ENCODE measurements around the gene EPS8L2.

The EPS8L2 gene

GRCh38 chr11:745428-745827, 39.4 kb downstream of the EPS8L2 start:
- no peak for TF ChIP-seq CTCF (IDR thresholded peaks at IDR 0.05)
- H3K4me1 ChIP-seq (ENCODE audit: control insufficient read depth in 1 of 2, insufficient read depth in 1 of 2, low read depth in 1 of 2, low read length in 1 of 2) = peaks cover 39 to 45% of the 10 kb centered on the region in 2 experiments
- H3K4me3 ChIP-seq (ENCODE audit: low read depth in 1 of 2, low read length in 1 of 2) = no peak overlapping the region
- no peaks in the 10 kb centered on the region for H3K9me3 ChIP-seq
- H3K27ac ChIP-seq = peak overlapping the region; percentile 98
- H3K36me3 ChIP-seq = peaks cover under 1% of the 10 kb centered on the region
- no peaks in the 10 kb centered on the region for H3K27me3 ChIP-seq

GRCh38 chr11:746289-747157, 40.5 kb downstream of the EPS8L2 start:
- H3K27me3 ChIP-seq = no peaks in the 10 kb centered on the region
- H3K9me3 ChIP-seq = no peaks in the 10 kb centered on the region
- no peak for TF ChIP-seq CTCF (IDR thresholded peaks at IDR 0.05)
- peak overlapping the region; percentile 99 to 100 for H3K4me3 ChIP-seq (ENCODE audit: low read depth in 1 of 2, low read length in 1 of 2)
- H3K27ac ChIP-seq = peak overlapping the region; percentile 98
- peaks cover 50 to 56% of the 10 kb centered on the region in 2 experiments for H3K4me1 ChIP-seq (ENCODE audit: control insufficient read depth in 1 of 2, insufficient read depth in 1 of 2, low read depth in 1 of 2, low read length in 1 of 2)
- peaks cover 11% of the 10 kb centered on the region for H3K36me3 ChIP-seq

GRCh38 chr11:747158-748006, 41.4 kb downstream of the EPS8L2 start, which contains the start of gene TALDO1:
TSS of gene TALDO1 (plus strand) at chr11:747464. CDS start at chr11:747482, 18 bp downstream.
- TF ChIP-seq CTCF (IDR thresholded peaks at IDR 0.05) = peak; percentile 92
- Histone ChIP-seq H3K36me3 (peaks cover 19% of the 10 kb centered on the region), H3K4me1 (ENCODE audit: control insufficient read depth in 1 of 2, insufficient read depth in 1 of 2, low read depth in 1 of 2, low read length in 1 of 2) (peaks cover 58 to 64% of the 10 kb centered on the region in 2 experiments), H3K27me3 (no peaks in the 10 kb centered on the region), H3K4me3 (ENCODE audit: low read depth in 1 of 2, low read length in 1 of 2) (peak within 1 kb of the TSS; percentile 99 to 100), H3K27ac (peak within 1 kb of the TSS; percentile 98), H3K9me3 (no peaks in the 10 kb centered on the region)

- Histone ChIP-seq H3K27ac (peak overlapping the region; percentile 98), H3K4me1 (ENCODE audit: control insufficient read depth in 1 of 2, insufficient read depth in 1 of 2, low read depth in 1 of 2, low read length in 1 of 2) (peaks cover 64 to 69% of the 10 kb centered on the region in 2 experiments)
Measured at GRCh38 chr11:748007-748359, 42.0 kb downstream of the EPS8L2 start.

More at GRCh38 chr11:748007-748359, 42.0 kb downstream of the EPS8L2 start:
- Histone ChIP-seq H3K4me3 (ENCODE audit: low read depth in 1 of 2, low read length in 1 of 2) (peak overlapping the region; percentile 99 to 100), H3K27me3 (no peaks in the 10 kb centered on the region), H3K36me3 (peaks cover 25% of the 10 kb centered on the region), H3K9me3 (no peaks in the 10 kb centered on the region)
- TF ChIP-seq CTCF (IDR thresholded peaks at IDR 0.05) = no peak

All from neutrophil (primary cell).